ENCODE data around the gene AHNAK2.

DNA sequence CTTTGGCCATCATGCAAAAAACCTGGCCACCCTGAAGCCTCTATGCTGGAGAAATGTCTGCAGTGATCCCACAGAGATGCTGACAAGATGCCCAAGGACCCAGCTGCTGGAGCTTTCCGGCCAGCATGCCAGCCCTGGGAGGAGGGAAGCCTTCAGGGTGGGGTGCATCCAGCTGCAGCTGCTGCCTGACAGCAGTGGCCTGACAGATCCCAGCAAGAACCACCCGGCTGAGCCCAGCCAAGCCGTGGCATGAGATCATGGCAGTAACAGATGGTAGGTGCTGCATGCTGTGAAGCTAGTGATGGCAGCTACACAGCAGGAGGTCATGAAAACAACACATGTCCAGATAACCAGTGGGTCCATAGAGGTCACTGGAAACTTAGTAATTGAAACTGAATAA lies 21.2 kb upstream of the AHNAK2 start:
- TF ChIP-seq EZH2 (optimal IDR thresholded peaks at IDR 0.05; ENCODE audit: low read depth, low read length) (no peak), CTCF (IDR thresholded peaks at IDR 0.05; ENCODE audit: low read length) (no peak)

Measured in MM.1S (cell line).